Measurements from ENCODE around the gene YTHDC1.
"Not testable (repeated sequence)": the region's sequence is repeated elsewhere in the genome, so short reads cannot be mapped to it uniquely, and the experiment has no call there.

YTHDC1 gene

DNA sequence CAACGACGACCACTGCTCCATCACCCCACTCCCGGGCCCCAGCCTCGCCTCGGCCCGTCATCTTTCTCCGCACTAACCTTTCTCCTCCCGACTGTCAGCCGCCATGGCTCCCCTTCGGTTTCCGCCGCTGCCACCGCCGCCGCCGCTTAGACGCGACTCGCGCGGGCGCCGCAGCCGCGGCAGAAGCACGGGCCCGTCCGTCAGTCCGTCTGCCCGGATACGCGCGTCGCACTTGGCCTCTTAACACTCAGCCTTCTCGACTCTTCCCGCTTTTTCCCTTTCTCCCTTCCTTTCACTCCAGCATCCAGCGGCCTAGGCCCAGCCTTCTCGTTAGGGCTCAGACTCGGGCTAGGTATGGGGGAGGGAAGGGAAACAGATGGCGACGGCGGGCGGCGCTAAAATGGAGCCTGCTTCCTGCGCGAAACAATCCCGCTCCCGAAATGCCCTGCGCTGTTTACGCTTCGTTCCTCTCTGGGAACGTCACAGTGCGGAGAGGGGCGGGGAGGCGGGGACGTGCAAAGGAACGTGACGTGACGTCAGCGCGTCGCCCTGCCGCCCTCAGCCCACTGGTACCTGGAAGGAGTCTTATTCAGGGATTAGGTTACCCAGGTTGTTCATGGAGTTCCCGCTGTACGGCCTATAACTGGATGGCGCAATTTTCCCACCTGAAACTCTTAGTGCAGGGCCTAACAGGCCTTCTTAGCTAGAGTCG is at the start of gene YTHDC1:
Gene YTHDC1 (minus strand): TSS at position 442 of the 712 bp plus-strand sequence. CDS start 337 bp downstream, at position 105.
- DNase-seq: peak; percentile 98

GRCh38 chr4:68399306-68399705 is 49.4 kb upstream of the YTHDC1 start:
- DNase-seq: no peak

DNA sequence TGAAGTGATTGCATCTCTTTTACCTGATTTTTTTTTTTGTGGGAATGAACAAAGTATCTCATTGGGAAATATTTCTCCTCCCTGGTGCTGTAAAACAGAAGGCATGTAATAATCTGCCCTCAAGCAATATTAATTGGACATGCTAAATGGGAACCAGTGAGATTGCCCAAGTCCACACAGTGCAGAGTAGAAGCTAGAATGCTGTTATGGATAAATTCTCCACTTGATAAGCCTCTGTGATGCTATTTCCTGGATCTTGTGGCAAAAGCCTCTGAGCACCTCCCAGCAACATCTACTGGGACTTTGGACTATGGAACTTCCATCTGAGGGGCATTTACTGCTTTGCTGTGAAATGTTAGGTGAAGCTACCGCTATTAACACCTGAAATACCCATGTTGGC is 46.9 kb upstream of the YTHDC1 start:
- no peak for DNase-seq

GRCh38 chr4:68391436-68391835 is 41.5 kb upstream of the YTHDC1 start:
- DNase-seq: no peak

DNA sequence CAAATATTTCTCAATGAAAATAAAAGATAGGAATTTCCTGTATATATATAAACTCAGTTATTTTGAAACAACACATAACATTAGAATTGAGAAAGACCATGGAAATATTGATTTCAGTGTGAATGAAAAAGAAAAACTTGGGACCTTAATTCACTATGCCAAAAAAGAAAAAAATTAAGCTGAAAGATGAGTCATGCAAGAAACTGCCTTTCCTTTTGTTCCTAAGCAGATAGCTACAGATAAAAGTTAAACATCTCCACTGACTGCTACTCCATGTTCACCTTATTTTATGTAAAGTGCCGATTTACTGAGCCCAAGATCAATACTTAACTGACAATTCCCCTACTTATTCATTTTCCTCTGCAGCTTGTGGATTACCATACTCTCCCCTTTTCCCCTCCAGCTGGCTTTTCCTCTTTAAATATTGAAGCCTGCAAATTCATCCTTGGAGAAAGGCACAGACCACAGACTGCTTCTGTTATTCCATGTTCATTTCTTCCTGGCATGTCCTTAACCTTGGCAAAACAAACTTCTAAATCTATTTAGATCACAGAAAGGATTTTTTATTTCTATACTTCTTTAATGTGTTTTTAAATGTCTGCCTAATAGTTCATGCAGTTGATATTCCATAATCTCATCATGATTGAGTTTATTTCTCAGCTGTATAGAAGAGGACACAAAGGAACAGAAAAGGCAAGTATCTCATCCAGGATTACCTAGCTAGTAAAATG is 40.5 kb upstream of the YTHDC1 start:
- DNase-seq: no peak

DNA sequence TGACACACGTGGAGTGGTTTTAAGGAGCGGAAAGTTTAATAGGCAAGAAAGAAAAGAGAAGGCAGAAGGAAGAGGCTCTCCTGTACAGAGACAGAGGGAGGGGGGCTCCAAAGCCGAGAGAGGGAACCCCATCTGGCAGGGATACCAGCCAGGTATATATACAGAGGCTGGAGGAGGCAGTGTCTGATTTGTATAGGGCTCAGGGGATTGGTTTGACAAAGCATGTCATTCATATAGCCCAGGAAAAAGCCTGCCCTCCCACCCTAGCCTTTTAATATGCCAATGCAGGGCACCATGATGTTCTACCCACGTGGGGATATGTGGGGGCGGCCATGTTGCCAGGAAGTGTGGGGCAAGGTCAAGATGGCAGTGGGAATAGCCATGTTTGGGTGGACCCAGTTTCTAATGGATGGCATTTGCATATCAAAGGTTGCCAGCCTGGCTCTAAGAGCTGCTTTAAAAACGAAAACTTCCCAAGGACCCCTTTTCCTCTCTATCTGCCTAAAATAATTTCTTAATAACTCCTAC is 39.6 kb upstream of the YTHDC1 start:
- DNase-seq: not testable (repeated sequence)

DNA sequence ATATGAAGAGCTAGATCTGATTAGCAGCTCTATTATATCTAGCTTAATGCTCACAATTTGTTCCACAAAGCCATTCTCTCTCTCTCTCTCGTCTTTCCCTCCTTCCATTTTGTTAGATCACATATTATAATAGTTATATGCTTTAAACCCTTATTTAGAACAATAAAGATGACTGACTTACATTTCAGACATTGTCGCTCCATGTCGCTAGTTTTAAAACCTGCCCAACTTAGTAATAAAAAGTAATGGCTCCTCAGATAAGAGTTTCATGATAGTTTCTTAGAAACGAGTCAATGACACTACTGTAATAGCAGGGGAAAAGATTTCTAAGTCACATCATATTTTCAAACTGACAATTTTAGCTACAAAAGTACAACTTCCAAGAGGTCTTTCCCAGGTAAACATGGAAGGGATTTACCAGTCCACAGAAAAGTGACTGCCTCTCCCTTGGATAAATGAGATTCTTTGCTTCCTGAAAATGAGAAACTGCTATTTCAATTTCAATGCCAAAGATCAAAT is 38.5 kb upstream of the YTHDC1 start:
- DNase-seq: no peak

DNA sequence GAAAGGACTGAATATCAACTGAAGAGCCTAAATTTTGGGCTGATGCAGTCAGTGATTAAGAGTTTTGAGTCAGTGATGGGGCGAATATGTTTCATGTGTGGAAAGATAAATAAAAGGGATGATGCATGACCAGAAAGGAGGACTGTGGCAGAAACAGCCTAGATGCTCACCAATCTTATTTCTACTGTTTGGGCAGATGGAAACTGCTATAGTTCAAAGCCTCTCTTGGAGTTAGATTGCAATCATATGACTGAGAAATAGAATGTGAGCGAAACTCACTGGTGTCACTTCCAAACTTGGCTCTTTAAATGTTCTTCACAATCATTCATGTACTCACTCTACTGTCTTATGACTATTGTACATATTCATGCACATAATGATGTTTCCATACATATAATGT is 35.4 kb upstream of the YTHDC1 start:
- DNase-seq: no peak

DNA sequence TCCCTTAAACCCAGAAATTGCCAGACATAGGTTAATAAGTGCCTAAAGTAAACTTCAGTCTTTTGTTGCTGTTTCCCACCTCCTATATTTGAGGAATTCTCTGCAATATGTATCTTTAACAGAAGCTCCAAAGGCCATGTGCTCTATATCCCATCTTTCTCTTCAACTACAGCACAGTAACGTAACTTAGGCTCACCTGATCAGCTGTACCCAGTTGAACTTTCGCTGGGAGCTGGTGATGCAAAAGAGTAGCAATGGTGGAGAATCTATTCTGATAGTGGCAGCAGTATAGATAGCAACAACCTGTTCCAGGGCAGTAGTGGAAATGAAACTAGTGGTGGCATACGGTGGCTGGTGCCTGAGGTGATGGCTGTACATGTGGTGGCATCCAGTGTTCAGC is 33.2 kb upstream of the YTHDC1 start:
- DNase-seq: no peak

DNA sequence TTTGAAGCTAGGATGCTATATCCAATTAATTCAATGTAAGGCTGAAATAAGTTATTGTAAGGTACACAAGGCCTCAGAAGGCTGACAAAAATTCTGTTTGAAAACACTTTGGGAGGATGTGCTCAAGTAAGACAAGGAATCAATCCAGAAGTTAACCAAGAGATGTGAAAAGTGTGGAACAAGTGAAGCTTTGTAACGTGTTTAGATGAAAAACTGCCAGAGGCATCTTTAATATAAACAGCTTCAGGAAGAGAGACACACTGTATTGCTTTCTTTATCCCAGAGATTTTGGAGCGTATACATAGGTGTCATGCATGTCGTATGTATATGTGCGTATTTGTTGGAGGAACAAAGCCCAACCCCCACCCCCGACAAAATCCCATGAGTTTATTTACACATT is 28.3 kb upstream of the YTHDC1 start:
- DNase-seq: no peak

GRCh38 chr4:68375667-68376559 is 26.0 kb upstream of the YTHDC1 start:
- peak; percentile 30 for DNase-seq

GRCh38 chr4:68373513-68373912 is 23.6 kb upstream of the YTHDC1 start:
- DNase-seq: no peak

DNA sequence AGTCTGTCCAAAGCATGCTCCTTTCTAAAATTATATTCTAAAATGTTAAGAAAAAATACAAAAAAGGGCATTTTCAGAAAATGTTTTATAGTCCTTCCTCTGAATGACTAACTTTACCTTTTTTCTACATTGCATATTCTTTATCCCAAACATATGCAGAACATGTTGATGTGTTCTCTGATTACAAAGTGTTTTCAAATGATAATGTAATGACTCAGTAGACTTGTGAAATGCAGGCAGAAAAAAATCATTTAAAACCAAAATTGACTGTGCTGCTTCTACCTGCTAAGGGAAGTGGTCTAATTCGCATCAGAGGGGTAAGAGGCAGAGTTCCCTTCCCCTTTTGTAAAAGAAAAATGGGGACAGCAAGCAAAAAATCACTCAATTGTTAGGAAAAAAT is 22.7 kb upstream of the YTHDC1 start:
- no peak for DNase-seq

DNA sequence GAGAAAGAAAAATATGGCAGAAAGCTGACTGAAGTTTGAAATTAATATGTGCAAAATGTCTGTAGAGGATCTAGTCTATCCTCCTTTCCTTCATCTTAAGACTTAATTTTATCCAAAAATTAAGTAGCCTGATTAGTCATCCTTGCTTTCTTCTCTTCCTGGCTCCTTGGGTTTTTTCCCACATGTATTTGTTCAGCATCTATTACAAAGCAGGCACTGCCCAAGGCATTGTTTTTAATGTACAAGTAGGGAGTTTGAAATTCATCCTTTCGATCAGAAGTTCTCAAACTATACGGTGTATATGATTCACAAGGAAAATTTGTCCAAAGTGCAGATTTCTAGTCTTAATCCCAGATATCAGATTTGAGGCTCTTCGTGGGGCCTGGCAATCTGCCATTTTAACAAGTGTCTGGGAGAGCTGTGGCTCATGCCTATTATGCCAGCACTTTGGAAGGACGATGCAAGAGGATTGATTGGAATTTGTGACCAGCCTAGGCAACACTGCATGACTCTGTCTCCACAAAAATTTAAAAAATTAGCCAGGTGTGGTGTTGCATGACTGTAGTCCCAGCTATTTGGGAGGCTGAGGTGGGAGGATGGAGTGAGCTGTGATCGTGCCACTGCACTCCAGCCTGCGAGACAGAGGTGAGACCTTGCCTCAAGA is 19.4 kb upstream of the YTHDC1 start:
- no peak for DNase-seq

- DNase-seq: no peak
These were observed 18.8 kb upstream of the YTHDC1 start for GRCh38 chr4:68368691-68369131.

DNA sequence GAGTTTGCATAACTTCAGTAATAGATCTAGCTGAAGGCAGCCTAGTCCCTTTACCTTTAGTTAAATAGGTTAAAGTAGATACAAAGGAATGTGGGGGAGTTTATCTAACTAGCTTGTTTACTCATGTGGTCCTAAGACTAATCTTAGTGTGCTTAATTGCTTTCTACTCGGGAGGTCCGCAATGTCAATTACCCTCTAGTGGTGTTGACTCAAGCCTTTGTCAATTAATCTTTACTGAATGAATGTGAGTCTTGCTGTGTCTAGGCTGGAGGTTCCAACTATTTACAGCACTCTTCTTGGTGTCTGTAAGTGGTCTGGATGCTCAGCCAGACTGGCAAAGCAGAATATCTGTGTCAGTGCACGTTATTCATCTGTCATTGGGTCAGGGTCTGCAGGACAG is 17.9 kb upstream of the YTHDC1 start:
- DNase-seq: no peak

GRCh38 chr4:68366600-68366999 is 16.7 kb upstream of the YTHDC1 start:
- DNase-seq: no peak

GRCh38 chr4:68365068-68365467 is 15.2 kb upstream of the YTHDC1 start:
- no peak for DNase-seq

DNA sequence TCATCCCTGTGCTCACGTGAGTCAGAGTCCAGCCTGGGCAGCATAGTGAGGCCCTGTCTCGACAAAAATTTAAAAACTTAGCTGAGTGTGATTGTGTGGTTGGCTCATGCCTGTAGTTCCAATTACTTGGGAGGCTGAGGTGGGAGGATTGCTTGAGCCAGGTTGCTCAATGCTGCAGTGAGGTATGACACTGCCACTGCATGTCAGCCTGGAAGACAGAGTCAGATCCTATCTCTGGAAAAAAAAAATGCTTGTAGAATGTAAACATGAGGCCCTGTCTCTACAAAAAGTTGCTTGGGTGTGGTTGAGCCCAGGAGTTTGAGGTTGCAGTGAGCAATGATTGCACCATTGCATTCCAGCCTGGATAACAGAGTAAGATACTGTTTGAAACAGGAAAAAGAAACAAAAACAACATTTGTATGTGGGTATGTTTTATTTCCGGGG is 11.3 kb upstream of the YTHDC1 start:
- DNase-seq: no peak

GRCh38 chr4:68360231-68360968 is 10.5 kb upstream of the YTHDC1 start:
- no peak for DNase-seq

DNA sequence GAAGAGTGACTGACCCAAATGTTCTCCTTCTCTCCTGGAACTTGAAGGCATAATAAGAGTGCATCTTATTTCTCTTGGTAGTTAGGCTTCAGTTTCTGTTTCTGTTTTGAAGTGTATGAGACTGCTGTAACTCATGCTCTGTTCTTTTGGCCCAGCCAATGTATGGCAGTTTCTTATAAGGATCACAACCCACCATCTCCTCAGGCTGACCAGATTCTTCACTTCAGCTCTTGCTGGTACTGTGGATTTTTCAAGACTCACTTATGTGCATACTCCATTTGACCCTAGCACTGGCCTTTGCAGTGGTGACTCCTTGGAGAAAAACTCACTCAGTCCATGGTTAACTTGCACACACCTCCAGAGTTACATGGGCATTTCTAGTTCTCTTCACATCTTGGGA is 9.6 kb upstream of the YTHDC1 start:
- DNase-seq: no peak

- DNase-seq: no peak
These were observed 9.1 kb upstream of the YTHDC1 start for GRCh38 chr4:68358988-68359387.
